Colonic mucosa (tissue), 4 donors: ENCODE measurements around the gene CDH8. TPM values are rescaled to one million over a fixed set of nuclear protein-coding genes. Genes with fewer than 3 reads are reported as not detected.

Source experiments
- DNase-seq: peaks from one replicate; pipeline ENCODE4 v3.0.0-alpha.2; 2020
- H3K27ac ChIP-seq: fragments of 200-600 bp; one replicate; pipeline ENCODE4 v1.8.0; 2021
- H3K27me3 ChIP-seq: fragments of 200-600 bp; one replicate; pipeline ENCODE4 v1.8.0; 2021
- H3K36me3 ChIP-seq: fragments of 200-600 bp; one replicate; pipeline ENCODE4 v1.8.0; 2021
- H3K4me1 ChIP-seq: fragments of 200-600 bp; one replicate; pipeline ENCODE4 v1.8.0; 2021; ENCODE audit warnings: mild to moderate bottlenecking
- H3K4me3 ChIP-seq: fragments of 200-600 bp; one replicate; pipeline ENCODE4 v1.8.0; 2021
- H3K9ac ChIP-seq, 2 donors: one replicate each; pipeline ENCODE4 v1.7.0; 2013; ENCODE audit warnings: control low read depth in 2 of 2, low read depth in 2 of 2, low read length in 2 of 2
- H3K9me3 ChIP-seq: fragments of 200-600 bp; one replicate; pipeline ENCODE4 v1.8.0; 2021
- intact Hi-C: fragments of 100-400 bp; cut with DNase I; formaldehyde crosslinking; loops from one replicate; pipeline ENCODE4 v1.14.1; 2022
- total RNA-seq, 2 donors: library from RNA; stranded (reverse); fragmentation: NEBNext Ultra II Directional in 1 of 2; extraction: Animal tissue kit (Norgen Biotek cat#: 25700) in 1 of 2; gene quantifications; one replicate each; pipeline ENCODE4 v1.2.1, GENCODE V29; 2021
- TF ChIP-seq, protein P1 (sequence below): fragments of 200-600 bp; IDR thresholded peaks from one replicate; pipeline ENCODE4 v1.8.0; 2022; ENCODE audit warnings: antibody characterized with exemption, mild to moderate bottlenecking
- donor health status: healthy.
- donor health status: DM: no; HTN: no; CAD: no.
- donor health status: DM: no; HTN: no; CAD: no.

The CDH8 gene
- total RNA-seq, 2 donors from 2014 or later, result 0.13 to 0.69 TPM

DNA sequence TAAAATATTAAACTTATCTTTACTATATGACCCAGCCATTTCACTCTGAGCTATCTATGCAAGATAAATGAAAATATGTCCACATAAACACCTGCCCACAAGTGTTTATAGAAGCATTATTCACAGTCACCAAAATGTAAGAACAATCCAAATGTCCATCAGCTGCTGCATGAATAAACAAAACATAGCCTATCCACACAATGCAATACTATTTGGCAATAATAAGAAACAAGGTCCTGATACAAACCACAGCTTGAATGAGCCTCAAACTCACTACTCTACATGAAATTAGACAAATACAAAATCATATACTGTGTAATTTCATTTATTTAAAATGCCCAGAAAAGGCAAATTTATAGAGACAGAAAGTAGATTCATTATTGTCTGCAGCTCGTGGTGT lies 355.1 kb downstream of the CDH8 start:
- Histone ChIP-seq H3K27ac (no peak overlapping the region), H3K9ac (no peak overlapping the region), H3K4me3 (no peak overlapping the region), H3K4me1 (no peaks in the 10 kb centered on the region), H3K27me3 (no peaks in the 10 kb centered on the region), H3K36me3 (no peaks in the 10 kb centered on the region), H3K9me3 (no peaks in the 10 kb centered on the region)
- intact Hi-C loops, result no loop called here
- DNase-seq, result no peak
- TF ChIP-seq, protein P1, sequence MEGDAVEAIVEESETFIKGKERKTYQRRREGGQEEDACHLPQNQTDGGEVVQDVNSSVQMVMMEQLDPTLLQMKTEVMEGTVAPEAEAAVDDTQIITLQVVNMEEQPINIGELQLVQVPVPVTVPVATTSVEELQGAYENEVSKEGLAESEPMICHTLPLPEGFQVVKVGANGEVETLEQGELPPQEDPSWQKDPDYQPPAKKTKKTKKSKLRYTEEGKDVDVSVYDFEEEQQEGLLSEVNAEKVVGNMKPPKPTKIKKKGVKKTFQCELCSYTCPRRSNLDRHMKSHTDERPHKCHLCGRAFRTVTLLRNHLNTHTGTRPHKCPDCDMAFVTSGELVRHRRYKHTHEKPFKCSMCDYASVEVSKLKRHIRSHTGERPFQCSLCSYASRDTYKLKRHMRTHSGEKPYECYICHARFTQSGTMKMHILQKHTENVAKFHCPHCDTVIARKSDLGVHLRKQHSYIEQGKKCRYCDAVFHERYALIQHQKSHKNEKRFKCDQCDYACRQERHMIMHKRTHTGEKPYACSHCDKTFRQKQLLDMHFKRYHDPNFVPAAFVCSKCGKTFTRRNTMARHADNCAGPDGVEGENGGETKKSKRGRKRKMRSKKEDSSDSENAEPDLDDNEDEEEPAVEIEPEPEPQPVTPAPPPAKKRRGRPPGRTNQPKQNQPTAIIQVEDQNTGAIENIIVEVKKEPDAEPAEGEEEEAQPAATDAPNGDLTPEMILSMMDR, result no peak

DNA sequence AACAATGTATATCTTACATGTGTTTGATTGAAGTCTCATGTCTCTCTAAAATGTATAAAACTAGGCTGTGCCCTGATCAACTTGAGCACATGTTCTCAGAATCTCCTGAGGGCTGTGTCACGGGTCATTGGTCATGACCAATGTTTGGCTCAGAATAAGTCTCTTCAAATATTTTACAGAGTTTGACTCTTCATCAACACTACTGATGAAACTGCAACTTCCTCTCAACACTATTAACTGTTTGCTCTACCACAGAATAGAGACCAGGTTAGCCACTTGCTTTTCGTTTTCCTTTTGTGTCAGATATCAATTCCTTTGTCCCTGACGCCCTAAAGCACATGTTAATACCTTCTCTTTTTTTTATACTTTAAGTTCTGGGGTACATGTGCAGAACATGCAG lies 358.1 kb downstream of the CDH8 start:
- H3K4me3 ChIP-seq, result no peak overlapping the region
- no peak overlapping the region for H3K9ac ChIP-seq
- H3K9me3 ChIP-seq, result no peaks in the 10 kb centered on the region
- intact Hi-C loops, result no loop called here
- TF ChIP-seq, protein P1, result no peak
- no peaks in the 10 kb centered on the region for H3K27me3 ChIP-seq
- DNase-seq, result no peak
- H3K4me1 ChIP-seq, result no peaks in the 10 kb centered on the region
- H3K36me3 ChIP-seq, result no peaks in the 10 kb centered on the region
- no peak overlapping the region for H3K27ac ChIP-seq

DNA sequence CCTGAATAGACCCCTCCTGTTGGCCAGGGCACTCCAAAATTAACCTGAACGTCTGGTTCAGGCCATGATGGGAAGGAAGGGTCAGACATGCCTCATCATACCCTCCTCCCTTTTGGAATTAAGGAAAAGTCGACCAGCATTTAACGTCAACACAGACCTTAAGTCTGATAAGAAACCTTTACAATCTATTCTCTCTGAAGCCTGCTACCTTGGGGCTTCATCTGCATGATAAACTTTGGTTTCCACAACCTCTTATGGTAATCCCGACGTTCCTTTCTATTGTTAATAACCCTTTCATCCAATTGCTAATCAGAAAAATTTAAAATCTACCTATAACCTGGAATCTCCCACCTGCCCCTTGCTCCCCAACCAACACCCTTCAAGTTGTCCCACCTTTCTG lies 358.5 kb downstream of the CDH8 start:
- no peak for DNase-seq
- Histone ChIP-seq H3K9me3 (no peaks in the 10 kb centered on the region), H3K4me3 (no peak overlapping the region), H3K4me1 (no peaks in the 10 kb centered on the region), H3K9ac (no peak overlapping the region), H3K36me3 (no peaks in the 10 kb centered on the region), H3K27ac (no peak overlapping the region), H3K27me3 (no peaks in the 10 kb centered on the region)
- intact Hi-C loops, result no loop called here
- TF ChIP-seq, protein P1, result no peak

DNA sequence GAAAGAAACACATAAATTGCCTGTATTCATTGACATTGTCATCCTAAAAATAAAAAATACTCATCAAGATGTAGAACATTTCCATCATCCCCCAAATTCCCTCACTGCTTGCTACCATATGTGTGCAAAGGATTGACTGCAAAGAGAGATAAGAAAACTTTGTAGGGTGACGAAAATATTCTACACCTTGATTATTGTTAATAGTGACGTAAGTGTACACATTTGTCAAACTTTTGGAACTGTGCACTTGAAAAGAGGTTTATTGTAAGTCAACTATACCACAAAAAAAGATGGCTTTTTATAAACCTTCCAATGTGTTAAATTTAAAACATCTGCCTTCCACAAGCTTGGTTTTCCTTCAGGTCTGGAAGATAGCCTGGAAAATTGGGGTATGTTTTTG lies 359.5 kb downstream of the CDH8 start:
- H3K4me1 ChIP-seq, result no peaks in the 10 kb centered on the region
- DNase-seq, result no peak
- no peaks in the 10 kb centered on the region for H3K36me3 ChIP-seq
- TF ChIP-seq, protein P1, result no peak
- no peaks in the 10 kb centered on the region for H3K27me3 ChIP-seq
- no peak overlapping the region for H3K4me3 ChIP-seq
- no peaks in the 10 kb centered on the region for H3K9me3 ChIP-seq
- intact Hi-C loops, result no loop called here
- no peak overlapping the region for H3K27ac ChIP-seq
- H3K9ac ChIP-seq, result no peak overlapping the region

DNA sequence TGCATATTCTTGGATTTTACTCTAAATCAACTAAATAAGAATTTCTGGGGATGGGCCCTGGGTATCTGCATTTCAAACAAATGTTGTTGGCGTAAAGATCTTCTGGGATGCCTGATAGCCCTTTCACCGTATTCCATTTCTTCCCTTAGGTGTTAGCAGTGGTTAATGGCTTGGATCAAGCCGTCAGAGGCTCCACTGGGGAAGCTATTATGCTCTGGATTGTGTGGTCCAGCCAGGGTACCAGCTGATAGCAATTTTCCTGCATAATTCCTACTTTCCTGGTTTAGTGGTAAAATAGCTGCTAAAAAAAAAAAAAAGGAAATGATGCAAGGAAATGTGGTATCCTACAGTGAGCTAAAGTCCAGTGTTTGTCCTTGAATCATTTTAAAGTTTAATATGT lies 365.1 kb downstream of the CDH8 start:
- Histone ChIP-seq H3K27ac (no peak overlapping the region), H3K4me3 (no peak overlapping the region), H3K9ac (no peak overlapping the region), H3K4me1 (no peaks in the 10 kb centered on the region), H3K27me3 (no peaks in the 10 kb centered on the region), H3K9me3 (no peaks in the 10 kb centered on the region), H3K36me3 (no peaks in the 10 kb centered on the region)
- no peak for DNase-seq
- intact Hi-C loops, result no loop called here
- TF ChIP-seq, protein P1, result no peak

DNA sequence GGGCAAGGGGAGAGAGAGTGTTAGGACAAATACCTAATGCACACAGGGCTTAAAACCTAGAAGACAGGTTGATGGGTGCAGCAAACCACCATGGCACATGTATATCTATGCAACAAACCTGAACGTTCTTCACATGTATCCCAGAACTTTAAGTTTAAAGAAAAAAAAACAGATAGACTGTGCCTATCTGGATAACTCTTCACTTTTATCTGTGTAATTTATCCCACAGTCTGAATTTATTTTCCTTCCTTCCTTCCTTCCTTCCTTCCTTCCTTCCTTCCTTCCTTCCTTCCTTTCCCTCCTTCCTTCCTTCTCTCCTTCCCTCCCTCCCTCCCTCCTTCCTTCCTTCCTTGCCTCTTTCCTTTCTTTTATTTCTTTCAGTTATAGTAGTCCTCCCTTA lies 370.7 kb downstream of the CDH8 start:
- no peaks in the 10 kb centered on the region for H3K36me3 ChIP-seq
- no peak overlapping the region for H3K9ac ChIP-seq
- H3K9me3 ChIP-seq, result no peaks in the 10 kb centered on the region
- no peak overlapping the region for H3K4me3 ChIP-seq
- no peak overlapping the region for H3K27ac ChIP-seq
- intact Hi-C loops, result no loop called here
- no peak for DNase-seq
- H3K27me3 ChIP-seq, result no peaks in the 10 kb centered on the region
- TF ChIP-seq, protein P1, result no peak
- H3K4me1 ChIP-seq, result no peaks in the 10 kb centered on the region
